Breast epithelium (tissue), 4 donors: ENCODE data around the gene CMSS1. TPM values are rescaled to one million over a fixed set of nuclear protein-coding genes. Genes with fewer than 3 reads are reported as not detected.

Experiments used
- DNase-seq, 2 donors: peaks; one replicate each; pipeline ENCODE4 v3.0.0-alpha.2; 2019; ENCODE audit warnings: low spot score in 2 of 2
- H3K27ac ChIP-seq, 2 donors: fragments of 200-600 bp; sonication (generic) in 1 of 2; one replicate each; pipeline ENCODE4 v1.5.1; 2016 to 2019; ENCODE audit warnings: mild to moderate bottlenecking in 1 of 2
- H3K27me3 ChIP-seq, 2 donors: fragments of 200-600 bp; sonication (generic) in 1 of 2; one replicate each; pipeline versions ENCODE4 v1.5.1 to v1.6.0; 2017 to 2019; ENCODE audit warnings: control low read depth in 1 of 2, mild to moderate bottlenecking in 1 of 2
- H3K36me3 ChIP-seq: fragments of 200-600 bp; one replicate; pipeline ENCODE4 v1.5.1; 2019
- H3K4me1 ChIP-seq, 2 donors: fragments of 200-600 bp; sonication (generic); one replicate each; pipeline ENCODE4 v1.5.1; 2016 to 2019; ENCODE audit warnings: control low read depth in 1 of 2
- H3K4me3 ChIP-seq, 3 donors: fragments of 200-600 bp; sonication (generic); 1 replicate in 2 of 3; 2 replicates in 1 of 3; pipeline ENCODE4 v1.5.1; 2016 to 2019; ENCODE audit warnings: mild to moderate bottlenecking in 3 of 3, moderate library complexity in 2 of 3
- H3K9me3 ChIP-seq, 2 donors: fragments of 200-600 bp; sonication (generic) in 1 of 2; one replicate each; pipeline ENCODE4 v1.5.1; 2016 to 2019; ENCODE audit warnings: control low read depth in 1 of 2
- POLR2A ChIP-seq: fragments of 450-650 bp; IDR thresholded peaks from one replicate; pipeline ENCODE4 v1.6.1; 2016; ENCODE audit warnings: antibody characterized with exemption, mild to moderate bottlenecking, moderate library complexity
- POLR2AphosphoS5 ChIP-seq, 3 donors: sonication (generic); formaldehyde crosslinking; IDR thresholded peaks; one replicate each; pipeline ENCODE4 v1.6.1; 2017; ENCODE audit warnings: antibody characterized with exemption in 3 of 3
- intact Hi-C: fragments of 100-400 bp; cut with DNase I; formaldehyde crosslinking; loops from one replicate; pipeline ENCODE4 v1.15.1; 2023; ENCODE audit warnings: low total_unique reads
- total RNA-seq, 3 donors: library from RNA; depleted of rRNA; stranded (reverse); fragments of >200 nt; gene quantifications; one replicate each; pipeline ENCODE4 v1.1.0, GENCODE V29; 2016
- TF ChIP-seq, protein P1 (sequence below), 3 donors: fragments of 450-650 bp; IDR thresholded peaks; one replicate each; pipeline ENCODE4 v1.5.1; 2016 to 2017; ENCODE audit warnings: antibody characterized with exemption in 3 of 3, mild to moderate bottlenecking in 3 of 3, moderate library complexity in 3 of 3

The CMSS1 gene
- total RNA-seq, 3 donors from 2014 or later: 15.5 to 35.4 (median 16.1) TPM

DNA sequence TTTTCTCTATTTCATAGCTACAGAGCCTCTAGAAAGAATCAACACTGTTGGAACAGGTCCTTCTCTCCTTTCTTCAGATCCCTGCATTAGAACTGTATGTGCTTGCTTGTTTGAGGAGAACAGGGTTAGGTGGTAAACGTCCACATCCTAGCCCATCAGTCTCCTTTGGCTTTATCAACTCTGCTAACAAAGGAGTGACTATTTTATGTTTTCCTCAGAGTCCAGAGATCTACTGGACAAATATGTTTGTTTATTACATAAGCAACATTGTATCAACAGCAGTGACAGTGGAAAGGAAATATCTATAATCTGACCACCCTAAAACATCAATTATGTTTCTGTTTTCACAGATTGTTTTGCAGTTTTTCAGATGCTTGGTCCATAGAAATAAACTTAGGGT, 39.6 kb downstream of the CMSS1 start:
- Histone ChIP-seq H3K4me3 (no peak overlapping the region), H3K27me3 (no peaks in the 10 kb centered on the region), H3K36me3 (no peaks in the 10 kb centered on the region), H3K27ac (no peak overlapping the region), H3K4me1 (no peaks in the 10 kb centered on the region), H3K9me3 (no peaks in the 10 kb centered on the region)
- TF ChIP-seq, protein P1, sequence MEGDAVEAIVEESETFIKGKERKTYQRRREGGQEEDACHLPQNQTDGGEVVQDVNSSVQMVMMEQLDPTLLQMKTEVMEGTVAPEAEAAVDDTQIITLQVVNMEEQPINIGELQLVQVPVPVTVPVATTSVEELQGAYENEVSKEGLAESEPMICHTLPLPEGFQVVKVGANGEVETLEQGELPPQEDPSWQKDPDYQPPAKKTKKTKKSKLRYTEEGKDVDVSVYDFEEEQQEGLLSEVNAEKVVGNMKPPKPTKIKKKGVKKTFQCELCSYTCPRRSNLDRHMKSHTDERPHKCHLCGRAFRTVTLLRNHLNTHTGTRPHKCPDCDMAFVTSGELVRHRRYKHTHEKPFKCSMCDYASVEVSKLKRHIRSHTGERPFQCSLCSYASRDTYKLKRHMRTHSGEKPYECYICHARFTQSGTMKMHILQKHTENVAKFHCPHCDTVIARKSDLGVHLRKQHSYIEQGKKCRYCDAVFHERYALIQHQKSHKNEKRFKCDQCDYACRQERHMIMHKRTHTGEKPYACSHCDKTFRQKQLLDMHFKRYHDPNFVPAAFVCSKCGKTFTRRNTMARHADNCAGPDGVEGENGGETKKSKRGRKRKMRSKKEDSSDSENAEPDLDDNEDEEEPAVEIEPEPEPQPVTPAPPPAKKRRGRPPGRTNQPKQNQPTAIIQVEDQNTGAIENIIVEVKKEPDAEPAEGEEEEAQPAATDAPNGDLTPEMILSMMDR (IDR thresholded peaks at IDR 0.05): no peak
- no peak for TF ChIP-seq POLR2AphosphoS5 (IDR thresholded peaks at IDR 0.05)
- no peak for TF ChIP-seq POLR2A
- intact Hi-C loops: no loop called here
- no peak for DNase-seq

DNA sequence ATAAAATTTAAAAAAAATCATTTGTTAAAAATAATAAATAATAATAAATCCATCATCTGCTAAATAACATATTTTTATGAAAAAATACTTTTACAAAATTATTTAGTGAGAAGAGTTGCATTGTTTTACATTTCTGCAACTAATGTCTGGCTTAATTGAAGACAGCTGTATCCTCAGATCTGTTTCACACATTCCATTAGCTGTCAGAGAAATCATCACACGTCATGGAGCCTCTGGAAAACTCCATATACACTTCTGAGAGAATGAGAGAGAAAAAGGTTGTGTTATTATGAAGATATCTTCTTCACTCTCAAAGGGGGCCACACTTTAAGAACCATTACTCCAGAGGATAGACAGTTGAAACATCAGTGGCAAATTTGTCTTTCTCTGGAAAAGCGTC, 40.8 kb downstream of the CMSS1 start:
- DNase-seq: no peak
- Histone ChIP-seq H3K27me3 (no peaks in the 10 kb centered on the region), H3K4me1 (no peaks in the 10 kb centered on the region), H3K4me3 (no peak overlapping the region), H3K36me3 (no peaks in the 10 kb centered on the region), H3K9me3 (no peaks in the 10 kb centered on the region), H3K27ac (no peak overlapping the region)
- intact Hi-C loops: no loop called here
- TF ChIP-seq POLR2A: no peak

GRCh38 chr3:99859825-99860224, 42.2 kb downstream of the CMSS1 start:
- Histone ChIP-seq H3K4me3 (no peak overlapping the region), H3K27me3 (no peaks in the 10 kb centered on the region), H3K9me3 (no peaks in the 10 kb centered on the region), H3K36me3 (no peaks in the 10 kb centered on the region), H3K27ac (peak overlapping the region; percentile 21 to 35), H3K4me1 (no peaks in the 10 kb centered on the region)
- TF ChIP-seq POLR2AphosphoS5 (IDR thresholded peaks at IDR 0.05): no peak
- no peak for TF ChIP-seq POLR2A
- DNase-seq: no peak
- intact Hi-C loops: no loop called here

DNA sequence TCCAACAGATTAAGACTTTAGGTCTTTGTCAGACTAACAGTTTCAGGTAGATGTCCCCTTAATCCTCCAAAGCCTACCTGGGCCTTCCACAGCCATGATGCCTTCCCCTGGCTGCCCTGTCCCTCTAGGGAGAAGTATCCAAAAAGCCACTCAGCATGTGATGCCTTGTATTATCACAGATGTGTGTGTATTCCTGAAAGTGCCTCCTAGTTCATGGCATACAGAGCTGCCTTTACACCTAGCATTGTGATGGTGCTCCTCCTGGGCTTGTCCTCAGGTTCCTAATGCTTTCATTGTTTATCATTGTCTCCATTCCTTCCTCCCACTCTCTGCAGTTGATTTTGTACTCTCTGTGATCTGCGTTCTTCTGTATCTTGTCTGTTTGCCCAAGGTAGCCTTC, 43.6 kb downstream of the CMSS1 start:
- H3K27ac ChIP-seq: no peak overlapping the region
- H3K36me3 ChIP-seq: no peaks in the 10 kb centered on the region
- TF ChIP-seq POLR2A: no peak
- TF ChIP-seq, protein P1 (IDR thresholded peaks at IDR 0.05): no peak
- TF ChIP-seq POLR2AphosphoS5 (IDR thresholded peaks at IDR 0.05): no peak
- H3K4me1 ChIP-seq: no peaks in the 10 kb centered on the region
- no peak overlapping the region for H3K4me3 ChIP-seq
- intact Hi-C loops: no loop called here
- DNase-seq: no peak
- H3K27me3 ChIP-seq: no peaks in the 10 kb centered on the region
- no peaks in the 10 kb centered on the region for H3K9me3 ChIP-seq

DNA sequence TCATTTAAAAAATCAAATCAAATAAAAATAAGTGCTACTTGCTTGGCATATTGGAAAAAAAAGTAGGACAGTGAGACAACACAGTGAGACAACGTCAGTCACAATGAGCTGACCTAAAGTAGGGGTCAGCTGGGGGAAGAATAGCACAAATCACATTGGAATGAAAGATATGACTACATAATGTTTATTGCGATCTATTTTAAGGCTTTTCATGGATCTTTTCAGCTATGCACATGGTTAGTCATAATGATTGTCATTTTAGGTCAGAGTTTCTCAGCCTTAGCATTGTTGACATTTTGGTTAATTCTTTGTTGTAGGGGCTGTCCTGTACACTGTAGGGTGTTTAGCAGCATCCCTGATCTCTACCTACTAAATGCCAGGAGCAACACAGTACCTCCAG, 44.5 kb downstream of the CMSS1 start:
- Histone ChIP-seq H3K4me3 (no peak overlapping the region), H3K36me3 (no peaks in the 10 kb centered on the region), H3K27me3 (no peaks in the 10 kb centered on the region), H3K4me1 (peaks cover 0 to 3% of the 10 kb centered on the region in 2 donors), H3K27ac (peak overlapping the region in 1 of 2 donors; percentile 17), H3K9me3 (no peaks in the 10 kb centered on the region)
- TF ChIP-seq, protein P1 (IDR thresholded peaks at IDR 0.05): no peak
- TF ChIP-seq POLR2AphosphoS5 (IDR thresholded peaks at IDR 0.05): no peak
- DNase-seq: no peak
- intact Hi-C loops: no loop called here

DNA sequence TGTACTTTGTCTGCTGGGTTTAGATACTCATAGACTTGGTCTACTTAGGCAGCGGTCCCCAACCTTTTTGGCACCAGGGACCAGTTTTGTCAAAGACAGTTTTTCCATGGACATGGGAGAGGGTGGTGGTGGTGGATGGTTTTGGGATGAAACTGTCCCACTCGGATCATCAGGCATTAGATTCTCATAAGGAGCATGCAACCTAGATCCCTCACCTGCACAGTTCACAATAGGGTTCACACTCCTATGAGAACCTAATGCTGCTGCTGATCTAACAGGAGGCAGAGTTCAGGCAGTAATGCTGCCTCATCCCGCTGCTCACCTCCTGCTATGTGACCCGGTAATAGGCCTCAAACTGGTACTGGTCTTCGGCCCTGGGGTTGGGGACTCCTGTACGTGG, 45.3 kb downstream of the CMSS1 start:
- Histone ChIP-seq H3K4me1 (peaks cover 0 to 3% of the 10 kb centered on the region in 2 donors), H3K27ac (peak overlapping the region in 1 of 2 donors; percentile 8), H3K27me3 (no peaks in the 10 kb centered on the region), H3K4me3 (no peak overlapping the region), H3K36me3 (no peaks in the 10 kb centered on the region), H3K9me3 (no peaks in the 10 kb centered on the region)
- intact Hi-C loops: no loop called here
- no peak for DNase-seq
- TF ChIP-seq POLR2AphosphoS5 (IDR thresholded peaks at IDR 0.05) (no peak), POLR2A (no peak)
- TF ChIP-seq, protein P1 (IDR thresholded peaks at IDR 0.05): no peak
